Endometrial microvascular endothelial cells (primary cell): ENCODE results near the gene TNFAIP1. TPM values are rescaled to one million over a fixed set of nuclear protein-coding genes. Genes with fewer than 3 reads are reported as not detected.
"Not testable (repeated sequence)": the region's sequence is repeated elsewhere in the genome, so short reads cannot be mapped to it uniquely, and the experiment has no call there.

Experiments used
- in situ Hi-C: cut with HindIII; loops from 2 replicates; pipeline ENCODE4 v1.10.0; 2017; ENCODE audit warnings: low sequenced_read_pairs, low pct_unique_long_range_greater_than_20kb; ENCODE audit errors: inconsistent ontology term
- total RNA-seq: library from RNA; depleted of rRNA; stranded (reverse); fragments of >200 nt; gene quantifications from one replicate; pipeline ENCODE4 v1.2.3, GENCODE V29; 2015; ENCODE audit errors: inconsistent ontology term

TNFAIP1 gene, protein sequence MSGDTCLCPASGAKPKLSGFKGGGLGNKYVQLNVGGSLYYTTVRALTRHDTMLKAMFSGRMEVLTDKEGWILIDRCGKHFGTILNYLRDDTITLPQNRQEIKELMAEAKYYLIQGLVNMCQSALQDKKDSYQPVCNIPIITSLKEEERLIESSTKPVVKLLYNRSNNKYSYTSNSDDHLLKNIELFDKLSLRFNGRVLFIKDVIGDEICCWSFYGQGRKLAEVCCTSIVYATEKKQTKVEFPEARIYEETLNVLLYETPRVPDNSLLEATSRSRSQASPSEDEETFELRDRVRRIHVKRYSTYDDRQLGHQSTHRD
- 65.8 TPM for total RNA-seq

DNA sequence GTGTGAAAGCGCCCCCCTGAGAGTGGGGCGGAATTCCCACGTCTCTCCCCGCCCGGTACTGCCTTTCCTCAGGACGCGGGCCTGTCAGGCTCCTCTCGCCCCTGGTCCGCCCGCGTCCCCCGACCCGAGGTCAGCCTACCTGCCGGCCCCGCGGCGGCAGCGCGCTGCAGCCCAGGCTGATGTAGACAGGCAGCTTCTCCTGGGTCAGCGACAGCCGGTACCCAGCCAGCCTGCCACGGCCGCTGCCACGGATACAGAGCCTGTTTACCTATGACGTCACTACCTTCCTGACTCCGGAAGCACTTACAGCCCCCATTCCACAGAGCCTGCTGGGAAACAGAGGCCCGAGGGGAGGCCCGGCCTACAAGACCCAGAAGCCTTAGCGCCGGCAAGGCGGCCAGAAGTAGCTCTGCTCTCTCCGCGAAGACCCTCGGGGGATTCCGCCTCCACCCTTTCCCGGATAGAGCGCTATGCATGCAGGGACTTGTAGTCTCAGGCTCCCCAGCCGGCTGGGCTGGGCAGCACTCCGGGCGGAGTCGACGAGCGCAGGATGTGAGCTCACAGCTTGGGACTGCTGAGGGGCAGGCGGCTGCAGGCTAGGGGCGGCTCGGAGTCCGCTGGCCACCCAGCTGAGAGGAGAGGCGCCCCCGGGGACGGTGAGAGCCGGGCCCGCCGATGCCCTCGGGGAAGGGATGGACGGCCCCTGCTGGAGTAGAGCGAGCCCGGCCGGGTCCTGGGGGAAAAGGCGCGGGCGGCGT, at the start of gene TNFAIP1, which contains the start of gene IFT20:
TSS of gene TNFAIP1 (plus strand) at position 561 of the 758 bp plus-strand sequence. CDS start 3,761 bp downstream, outside the sequence.
TSS of gene IFT20 (minus strand) at position 272 of the 758 bp plus-strand sequence. CDS start 3,487 bp downstream, outside the sequence.
- in situ Hi-C loops, result no loop called here

DNA sequence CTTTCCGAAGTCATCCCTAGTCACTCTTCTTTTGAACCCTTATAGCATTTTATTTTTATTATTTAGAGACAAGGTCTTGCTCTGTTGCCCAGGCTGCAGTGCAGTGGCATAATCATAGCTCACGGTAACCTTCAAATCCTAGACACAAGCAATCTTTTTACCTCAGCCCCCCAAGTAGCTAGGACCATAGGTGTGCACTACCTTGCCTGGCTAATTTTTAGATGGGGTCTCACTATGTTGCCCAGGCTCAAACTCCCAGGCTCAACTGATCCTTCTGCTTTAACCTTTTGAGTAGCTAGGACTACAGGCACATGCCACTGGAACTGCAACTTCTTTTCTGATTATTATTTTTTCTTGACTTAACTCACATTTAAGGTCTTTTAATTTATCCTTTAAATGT, 49.6 kb upstream of the TNFAIP1 start:
- in situ Hi-C loops, result no loop called here

DNA sequence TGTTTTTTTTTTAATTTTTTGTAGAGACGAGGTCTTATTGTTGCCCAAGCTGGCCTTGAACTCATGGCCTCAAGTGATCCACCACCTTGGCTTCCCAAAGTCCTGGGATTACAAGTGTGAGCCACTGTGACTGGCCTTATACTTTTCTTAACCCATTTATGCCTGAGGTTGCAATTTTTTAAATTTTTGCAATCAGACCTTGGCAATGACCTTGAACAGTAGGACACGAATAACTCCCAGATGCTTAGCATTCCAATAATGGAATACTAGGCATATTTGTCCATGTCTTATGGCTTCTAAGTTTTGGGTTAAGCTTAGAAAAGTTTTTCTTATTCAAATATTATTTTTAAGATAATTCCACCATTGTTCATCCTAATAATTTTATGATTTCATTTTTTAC, 44.9 kb upstream of the TNFAIP1 start:
- in situ Hi-C loops, result no loop called here

DNA sequence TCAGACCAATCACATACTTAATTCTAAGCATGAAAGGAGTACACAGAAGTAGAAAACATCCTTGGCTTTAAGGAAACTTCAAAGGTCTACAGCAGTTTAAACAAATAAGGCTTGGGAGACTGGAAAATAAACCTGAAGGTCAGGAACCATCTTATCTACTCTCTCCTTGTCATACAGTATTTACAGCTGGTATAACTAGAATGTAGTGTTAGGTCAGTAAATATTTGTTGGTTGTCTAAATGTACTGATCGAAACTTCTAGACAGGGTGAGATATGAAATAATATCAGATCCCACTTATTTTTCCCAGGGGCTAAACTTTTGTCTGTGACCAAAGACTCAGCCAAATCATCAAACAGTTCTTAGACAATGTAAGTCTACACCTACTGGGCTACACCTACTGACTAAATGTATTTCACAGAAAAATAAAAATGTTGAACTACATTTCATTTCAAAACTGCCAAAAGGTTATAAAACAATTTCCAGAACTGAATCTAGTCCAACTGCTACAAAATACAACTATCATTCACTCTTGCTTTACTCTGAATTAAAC, 43.7 kb upstream of the TNFAIP1 start:
- in situ Hi-C loops, result no loop called here

DNA sequence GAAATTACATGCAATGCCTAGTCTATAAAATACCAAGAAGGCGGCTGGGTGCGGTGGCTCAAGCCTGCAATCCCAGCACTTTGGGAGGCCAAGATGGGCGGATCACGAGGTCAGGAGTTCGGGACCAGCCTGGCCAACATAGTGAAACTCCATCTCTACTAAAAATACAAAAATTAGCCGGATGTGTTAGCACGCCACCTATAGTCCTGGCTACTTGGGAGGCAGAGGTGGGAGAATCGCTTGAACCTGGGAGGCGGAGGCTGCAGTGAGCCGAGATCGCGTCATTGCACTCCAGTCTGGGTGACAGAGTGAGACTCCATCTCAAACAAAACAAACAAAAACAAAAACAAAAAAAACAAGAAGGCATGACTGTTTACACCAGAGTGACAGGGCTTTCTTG, 42.7 kb upstream of the TNFAIP1 start:
- in situ Hi-C loops, result not testable (repeated sequence)

DNA sequence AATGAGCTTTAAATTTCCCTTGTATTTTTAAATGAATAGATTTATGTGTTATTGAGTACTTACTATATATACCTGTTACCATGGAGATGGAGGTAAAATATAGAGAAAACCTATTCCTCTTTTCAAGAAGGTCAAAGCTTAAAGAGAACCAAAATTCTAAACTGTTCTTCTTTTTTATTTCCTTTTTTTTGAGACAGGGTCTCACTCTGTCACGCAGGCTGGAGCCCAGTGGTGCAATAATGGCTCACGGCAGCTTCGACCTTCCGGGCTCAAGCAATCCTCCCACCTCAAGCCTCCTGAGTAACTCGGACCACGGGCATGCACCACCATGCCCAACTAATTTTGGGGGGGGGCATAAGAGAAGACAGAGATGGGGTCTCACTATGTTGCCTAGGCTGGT, 41.6 kb upstream of the TNFAIP1 start:
- in situ Hi-C loops, result no loop called here

DNA sequence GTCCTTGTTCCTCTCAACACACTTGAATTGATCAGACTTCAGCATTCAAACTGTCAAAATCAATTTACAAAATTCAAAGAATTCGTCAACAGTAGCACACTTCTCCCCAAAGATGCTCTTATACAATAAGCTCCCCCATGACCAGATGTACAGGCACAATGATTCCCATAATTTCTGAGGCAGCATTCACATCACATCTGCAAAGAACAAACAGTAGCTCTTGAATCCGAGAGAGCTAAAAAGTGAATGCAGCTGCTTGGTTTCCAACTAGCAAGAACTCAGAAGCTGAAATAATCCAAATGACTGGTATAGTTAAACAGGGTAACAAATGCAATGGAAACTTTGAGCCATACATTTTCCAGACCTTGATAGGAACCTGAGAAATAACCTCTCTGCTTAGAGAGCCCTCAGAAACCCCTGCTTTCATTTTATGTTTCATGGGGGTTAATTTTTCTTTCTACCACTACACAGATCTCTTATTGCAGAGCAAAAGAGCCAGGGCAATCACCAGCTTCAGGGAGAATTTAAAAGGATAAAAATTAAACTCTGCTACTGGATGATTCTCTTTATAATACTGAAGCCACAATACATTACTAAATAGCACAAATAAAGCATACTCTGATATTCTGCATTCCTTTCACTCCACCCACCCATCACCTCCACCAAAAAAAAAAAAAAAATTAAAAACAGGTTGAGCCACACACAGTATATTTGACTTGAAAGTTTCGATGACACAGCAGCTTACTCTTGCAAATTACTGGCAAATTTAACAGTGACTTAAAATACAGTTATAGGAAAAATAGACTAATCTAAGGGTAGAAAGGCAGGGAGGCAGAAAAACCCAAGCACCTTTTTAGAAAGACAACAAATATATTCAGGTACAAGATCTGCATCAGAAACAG, 39.6 kb upstream of the TNFAIP1 start:
- in situ Hi-C loops, result no loop called here

DNA sequence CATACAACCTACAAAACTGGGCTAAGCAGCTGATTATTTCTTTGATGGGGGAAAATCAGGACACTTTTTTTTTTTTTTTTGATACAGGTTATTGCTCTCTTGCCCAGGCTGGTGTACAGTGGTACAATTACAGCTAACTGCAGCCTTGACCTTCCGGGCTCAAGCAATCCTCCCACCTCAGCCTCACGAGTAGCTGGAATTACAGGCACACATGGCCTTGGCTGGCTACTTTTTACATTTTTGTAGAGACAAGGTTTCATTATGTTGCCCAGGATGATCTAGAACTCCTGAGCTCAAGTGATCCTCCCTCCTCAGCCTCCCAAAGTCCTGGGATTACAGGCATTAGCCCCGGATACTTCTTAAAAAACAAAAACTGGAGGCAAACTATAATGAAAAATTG, 37.1 kb upstream of the TNFAIP1 start:
- in situ Hi-C loops, result no loop called here

DNA sequence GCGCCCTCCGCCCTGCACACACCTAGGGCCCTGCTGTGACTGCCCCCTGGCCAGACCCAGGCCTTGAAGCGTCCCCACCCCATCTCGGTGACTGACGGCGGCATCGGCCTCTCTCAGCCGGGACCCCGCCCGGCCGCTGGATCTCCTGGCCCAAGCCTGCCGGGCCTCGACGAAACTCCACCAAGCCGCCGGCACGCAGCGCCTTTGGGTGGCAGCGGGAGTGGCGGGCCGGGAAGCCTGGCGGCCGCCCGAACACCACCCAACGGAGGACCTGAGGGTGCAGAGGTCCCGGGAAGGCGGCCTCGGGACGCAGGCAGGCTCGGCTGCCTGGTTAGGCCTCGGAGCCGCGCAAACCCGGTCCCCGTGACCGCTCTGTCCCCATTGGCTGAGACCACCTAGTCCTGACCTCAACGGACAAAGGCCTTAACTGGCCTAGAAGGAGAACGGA, 28.6 kb upstream of the TNFAIP1 start:
- in situ Hi-C loops, result no loop called here

DNA sequence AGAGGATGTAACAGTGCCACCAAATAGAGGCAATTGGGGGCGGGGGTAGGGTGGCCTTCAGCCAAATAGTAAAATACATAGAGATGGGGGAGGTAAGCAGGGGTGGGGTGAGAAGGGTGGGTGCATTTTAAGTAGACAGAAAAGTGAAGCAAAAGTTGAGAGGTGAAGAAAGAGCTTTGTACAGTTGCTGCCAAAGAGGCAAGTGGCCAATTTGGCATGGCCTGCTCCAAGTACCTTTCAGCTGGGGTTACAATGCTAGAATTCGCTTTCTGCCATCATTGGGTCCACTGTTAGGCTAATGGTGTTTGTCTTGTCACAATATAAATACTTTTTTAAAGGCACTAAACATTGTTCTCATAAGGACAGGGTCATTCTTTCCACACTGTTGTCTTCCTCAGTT, 21.7 kb upstream of the TNFAIP1 start:
- in situ Hi-C loops, result no loop called here

DNA sequence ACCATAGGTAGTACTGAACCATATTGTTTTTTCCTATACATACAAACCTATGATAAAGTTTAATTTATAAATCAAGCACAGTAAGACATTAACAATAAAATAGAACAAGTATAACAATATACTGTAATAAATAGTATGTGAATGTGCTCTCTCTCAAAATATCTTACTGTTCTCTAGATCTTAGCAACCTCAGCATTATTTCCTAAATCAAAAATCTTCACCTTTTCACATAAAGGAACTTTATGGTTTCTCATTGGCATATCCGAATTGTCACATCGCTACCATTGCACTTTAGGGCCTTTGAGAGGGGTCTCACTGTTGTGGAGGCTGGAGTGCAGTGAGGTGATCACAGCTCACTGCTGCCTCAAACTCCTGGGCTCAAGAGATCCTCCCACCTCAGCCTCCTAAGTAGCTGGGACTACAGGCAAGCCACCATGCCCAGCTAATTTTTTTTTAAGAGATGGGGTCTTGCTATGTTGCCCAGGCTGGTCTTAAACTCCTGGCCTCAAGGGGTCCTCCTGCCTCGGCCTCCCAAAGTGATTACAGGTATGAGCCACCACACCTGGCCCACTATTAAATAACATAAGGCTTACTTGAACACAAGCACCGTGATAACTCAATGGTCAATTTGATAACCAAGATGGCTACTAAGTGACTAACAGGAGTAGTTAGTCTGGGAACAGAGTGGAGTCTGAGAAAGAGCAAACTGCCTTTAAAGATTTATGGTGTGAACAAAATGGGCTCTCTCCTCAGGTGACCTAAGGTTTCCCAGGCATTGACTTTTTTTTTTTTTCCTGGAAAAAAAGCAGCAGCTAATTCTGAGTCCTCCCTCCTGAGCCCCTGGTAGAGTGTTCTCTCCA, 19.5 kb upstream of the TNFAIP1 start:
- in situ Hi-C loops, result no loop called here

DNA sequence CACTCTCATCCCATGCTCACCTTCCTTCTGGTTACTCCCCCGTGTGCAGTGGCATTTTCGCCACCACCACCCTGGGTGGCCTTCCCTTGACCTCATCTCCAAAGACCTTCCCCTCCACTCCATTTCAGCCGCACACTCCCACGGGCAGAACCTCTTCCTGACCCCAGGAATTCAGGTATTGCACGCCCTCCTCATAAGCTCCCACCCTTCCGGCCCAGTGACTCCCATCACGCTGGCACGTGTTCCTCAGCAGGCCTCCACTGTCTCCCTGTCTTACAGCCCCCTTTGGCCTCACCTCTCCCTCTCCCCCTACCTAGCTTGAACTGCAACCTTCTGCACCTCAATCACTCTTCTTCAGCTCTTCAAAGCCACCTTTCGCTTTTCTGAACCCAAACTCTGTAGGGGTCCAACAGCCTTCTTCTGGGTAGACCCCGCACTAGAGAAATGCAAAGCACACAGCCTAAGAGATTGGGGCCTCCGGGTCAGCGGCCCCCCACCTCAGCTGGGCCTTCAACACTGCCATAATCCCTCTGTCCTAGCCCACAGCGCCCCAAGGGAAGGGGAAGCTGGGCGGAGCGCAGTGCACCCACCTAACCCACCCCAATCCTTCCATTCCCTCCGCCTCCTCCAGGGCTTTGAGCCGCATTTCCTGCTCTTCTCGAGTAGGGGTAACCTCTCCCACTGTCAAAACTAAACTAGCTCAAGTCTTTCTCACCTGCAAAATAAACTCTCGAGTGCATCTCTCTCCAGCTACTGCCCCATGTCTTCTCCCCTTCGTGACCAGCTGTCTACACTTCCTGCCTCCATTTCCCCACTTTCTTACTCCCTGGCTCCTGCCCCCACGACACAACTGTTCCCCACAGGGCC, 18.2 kb upstream of the TNFAIP1 start:
- in situ Hi-C loops, result no loop called here

DNA sequence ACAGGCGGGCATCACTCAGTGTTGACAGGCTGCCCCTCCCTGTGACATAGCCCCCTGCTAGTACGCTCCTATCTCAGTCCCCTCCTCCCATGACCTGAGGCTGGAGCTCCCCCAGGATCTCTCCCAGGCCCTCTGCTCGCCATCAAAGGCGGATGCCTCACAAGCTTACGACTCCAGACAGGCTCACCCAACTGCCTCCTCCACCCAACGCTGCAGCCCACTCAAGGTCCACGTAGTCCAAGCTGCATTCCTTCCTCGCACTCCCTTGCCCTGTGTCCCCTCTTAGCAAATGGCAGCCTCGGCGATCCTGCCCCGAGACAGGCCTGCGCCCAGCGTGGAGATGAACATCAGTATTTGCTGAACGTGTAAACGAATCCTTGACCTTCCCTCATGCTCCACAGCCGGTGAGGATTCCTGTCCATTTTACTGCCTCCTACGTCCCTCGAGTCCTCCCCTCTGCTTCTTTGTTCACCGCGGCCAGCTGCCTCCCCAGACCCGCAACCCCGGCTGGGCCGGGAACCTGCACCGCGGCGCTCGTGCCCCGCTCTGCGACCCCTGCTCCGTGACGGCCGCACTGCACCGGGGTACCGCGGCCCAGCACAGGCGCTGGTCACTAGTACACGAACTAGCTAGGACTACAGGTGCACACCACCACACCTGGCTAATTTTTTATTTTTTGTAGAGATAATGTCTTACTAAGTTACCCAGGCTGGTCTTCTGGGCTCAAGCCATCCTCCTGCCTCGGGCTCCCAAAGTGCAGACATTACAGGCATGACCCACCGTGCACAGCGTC, 17.4 kb upstream of the TNFAIP1 start:
- in situ Hi-C loops, result no loop called here

DNA sequence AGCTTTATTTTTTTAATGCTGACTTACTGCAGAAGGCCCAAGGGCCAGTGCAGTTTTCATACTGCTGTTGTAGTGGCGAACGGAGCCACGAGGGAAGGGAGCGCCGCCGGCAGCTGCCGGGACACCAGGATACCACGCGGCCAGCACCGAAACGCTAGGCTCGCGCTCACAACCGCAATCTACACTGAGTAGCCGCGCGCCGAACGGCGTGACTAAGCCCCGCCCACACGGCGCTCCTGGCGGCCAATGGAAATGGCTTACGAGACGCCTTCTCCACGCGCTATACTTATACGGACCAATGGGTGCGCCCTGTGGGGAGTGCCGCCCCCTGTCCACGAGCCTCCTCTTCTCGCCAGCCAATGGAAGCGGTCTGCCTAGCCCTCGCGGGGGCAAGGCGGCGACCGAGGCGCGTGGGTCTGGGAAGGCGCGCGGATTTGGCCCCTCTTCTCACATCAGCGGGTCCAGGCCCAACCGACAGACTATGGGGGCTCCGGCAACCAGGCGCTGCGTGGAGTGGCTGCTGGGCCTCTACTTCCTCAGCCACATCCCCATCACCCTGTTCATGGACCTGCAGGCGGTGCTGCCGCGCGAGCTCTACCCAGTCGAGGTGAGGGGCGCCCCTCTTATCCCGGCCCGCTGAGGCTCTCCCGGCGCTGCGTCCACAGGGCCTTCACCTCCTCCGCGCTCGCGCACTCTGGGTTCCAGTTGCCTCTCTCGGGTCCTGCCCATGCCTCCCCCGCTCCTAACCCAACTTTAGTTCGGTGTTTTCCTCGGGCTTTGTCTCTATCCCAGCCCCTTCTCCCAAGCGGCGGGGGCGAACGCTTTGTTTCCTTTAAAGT, 16.6 kb upstream of the TNFAIP1 start, which contains the start of gene TMEM97:
TSS of gene TMEM97 (plus strand) at position 442 of the 839 bp plus-strand sequence. CDS start at position 482, 40 bp downstream.
- in situ Hi-C loops, result no loop called here

DNA sequence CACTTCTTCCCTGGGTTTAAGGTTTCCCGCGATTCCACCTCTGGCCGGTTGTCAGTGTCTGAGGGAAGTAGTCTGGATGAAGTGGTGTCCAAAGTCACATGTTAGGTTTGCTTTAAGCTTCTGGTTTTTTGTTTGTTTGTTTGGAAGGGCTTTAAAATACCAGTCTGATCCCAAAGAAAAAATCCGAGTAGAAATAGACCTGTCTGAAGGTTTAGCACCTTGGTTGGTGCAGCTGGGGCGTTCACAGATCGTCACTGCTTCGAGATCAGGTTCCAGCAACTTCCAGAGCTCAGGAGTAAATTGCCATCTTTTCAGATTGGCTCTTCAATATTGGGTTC, 16.0 kb upstream of the TNFAIP1 start:
- in situ Hi-C loops, result no loop called here
